ENCODE data around the gene ATP6V0A1.

DNA sequence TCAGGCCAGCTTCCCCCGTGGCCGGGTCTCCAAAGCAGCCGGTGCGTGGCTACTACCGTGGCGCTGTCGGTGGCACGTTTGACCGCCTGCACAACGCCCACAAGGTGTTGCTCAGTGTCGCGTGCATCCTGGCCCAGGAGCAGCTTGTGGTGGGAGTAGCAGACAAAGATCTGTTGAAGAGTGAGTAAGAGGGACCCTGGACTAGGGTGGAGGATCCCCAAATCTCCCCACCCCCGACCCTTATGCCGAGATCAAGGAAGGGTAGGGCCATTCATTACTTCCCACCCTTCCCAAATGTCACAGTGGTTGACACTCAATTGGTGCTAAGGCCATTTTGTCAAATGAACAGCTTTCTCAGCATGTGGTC, 104.4 kb downstream of the ATP6V0A1 start:
- TF ChIP-seq POLR2A (IDR thresholded peaks at IDR 0.05) (no peak), POLR2AphosphoS5 (IDR thresholded peaks at IDR 0.05) (no peak)
- TF ChIP-seq, protein P1, sequence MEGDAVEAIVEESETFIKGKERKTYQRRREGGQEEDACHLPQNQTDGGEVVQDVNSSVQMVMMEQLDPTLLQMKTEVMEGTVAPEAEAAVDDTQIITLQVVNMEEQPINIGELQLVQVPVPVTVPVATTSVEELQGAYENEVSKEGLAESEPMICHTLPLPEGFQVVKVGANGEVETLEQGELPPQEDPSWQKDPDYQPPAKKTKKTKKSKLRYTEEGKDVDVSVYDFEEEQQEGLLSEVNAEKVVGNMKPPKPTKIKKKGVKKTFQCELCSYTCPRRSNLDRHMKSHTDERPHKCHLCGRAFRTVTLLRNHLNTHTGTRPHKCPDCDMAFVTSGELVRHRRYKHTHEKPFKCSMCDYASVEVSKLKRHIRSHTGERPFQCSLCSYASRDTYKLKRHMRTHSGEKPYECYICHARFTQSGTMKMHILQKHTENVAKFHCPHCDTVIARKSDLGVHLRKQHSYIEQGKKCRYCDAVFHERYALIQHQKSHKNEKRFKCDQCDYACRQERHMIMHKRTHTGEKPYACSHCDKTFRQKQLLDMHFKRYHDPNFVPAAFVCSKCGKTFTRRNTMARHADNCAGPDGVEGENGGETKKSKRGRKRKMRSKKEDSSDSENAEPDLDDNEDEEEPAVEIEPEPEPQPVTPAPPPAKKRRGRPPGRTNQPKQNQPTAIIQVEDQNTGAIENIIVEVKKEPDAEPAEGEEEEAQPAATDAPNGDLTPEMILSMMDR (IDR thresholded peaks at IDR 0.05 in 8 of 11, conservative IDR thresholded peaks at IDR 0.05 in 3 of 11) = no peak

Data from spleen (tissue), 7 donors.